Astrocyte (in vitro differentiated cells and primary cell): ENCODE results near the gene IRF9. TPM values are rescaled to one million over a fixed set of nuclear protein-coding genes. Genes with fewer than 3 reads are reported as not detected.

Experiments used
- DNase-seq: peaks from one replicate; pipeline ENCODE4 v3.0.0-alpha.2; 2010; ENCODE audit warnings: low read depth
- FAIRE-seq: peaks from 2 replicates; lab custom pipeline; 2011; peaks lifted over from hg19 to GRCh38; lab: Jason Lieb, UNC
- H2AFZ ChIP-seq: 2 replicates; pipeline ENCODE4 v1.6.0; 2012; ENCODE audit warnings: low read depth, low read length, inconsistent platforms
- H3K27ac ChIP-seq: 2 replicates; pipeline ENCODE4 v1.5.1; 2011; ENCODE audit warnings: low read depth, low read length, inconsistent platforms
- H3K27me3 ChIP-seq: 2 replicates; pipeline ENCODE4 v1.6.0; 2011; ENCODE audit warnings: low read length, inconsistent platforms; ENCODE audit not compliant: insufficient read depth
- H3K36me3 ChIP-seq: 2 replicates; pipeline ENCODE4 v1.5.1; 2011; ENCODE audit warnings: low read length, inconsistent platforms; ENCODE audit not compliant: insufficient read depth
- H3K4me1 ChIP-seq: 2 replicates; pipeline ENCODE4 v1.5.1; 2011; ENCODE audit warnings: low read length, inconsistent platforms; ENCODE audit not compliant: insufficient read depth
- H3K4me2 ChIP-seq: 2 replicates; pipeline ENCODE4 v1.6.0; 2012; ENCODE audit warnings: low read length, inconsistent platforms
- H3K4me3 ChIP-seq: 2 replicates; pipeline ENCODE4 v1.5.1; 2011; ENCODE audit warnings: low read depth, mild to moderate bottlenecking, low read length, inconsistent platforms; ENCODE audit not compliant: insufficient read depth
- H3K79me2 ChIP-seq: 2 replicates; pipeline ENCODE4 v1.6.0; 2012; ENCODE audit warnings: mild to moderate bottlenecking, low read length, inconsistent platforms; ENCODE audit not compliant: insufficient read depth
- H3K9ac ChIP-seq: 2 replicates; pipeline ENCODE4 v1.6.0; 2012; ENCODE audit warnings: mild to moderate bottlenecking, low read length, inconsistent platforms
- H3K9me3 ChIP-seq: 2 replicates; pipeline ENCODE4 v1.5.1; 2012; ENCODE audit warnings: low read depth, mild to moderate bottlenecking, low read length, inconsistent platforms; ENCODE audit not compliant: insufficient read depth
- H4K20me1 ChIP-seq: 2 replicates; pipeline ENCODE4 v1.6.0; 2012; ENCODE audit warnings: low read length, inconsistent platforms; ENCODE audit not compliant: insufficient read depth
- H3K27ac Mint-ChIP-seq: one replicate; pipeline ENCODE4 v1.8.0; 2021; ENCODE audit warnings: mild to moderate bottlenecking, mixed read lengths; ENCODE audit not compliant: unreplicated experiment
- H3K27me3 Mint-ChIP-seq: one replicate; pipeline ENCODE4 v1.8.0; 2021; ENCODE audit warnings: low read depth, mixed read lengths; ENCODE audit not compliant: unreplicated experiment
- H3K36me3 Mint-ChIP-seq: one replicate; pipeline ENCODE4 v1.8.0; 2021; ENCODE audit warnings: low read depth, mixed read lengths; ENCODE audit not compliant: unreplicated experiment
- H3K4me1 Mint-ChIP-seq: one replicate; pipeline ENCODE4 v1.8.0; 2021; ENCODE audit warnings: low read depth, mixed read lengths; ENCODE audit not compliant: unreplicated experiment
- H3K4me3 Mint-ChIP-seq: one replicate; pipeline ENCODE4 v1.8.0; 2021; ENCODE audit warnings: mild to moderate bottlenecking, moderate library complexity, mixed read lengths; ENCODE audit not compliant: unreplicated experiment
- H3K9me3 Mint-ChIP-seq: one replicate; pipeline ENCODE4 v1.8.0; 2021; ENCODE audit warnings: mild to moderate bottlenecking, mixed read lengths; ENCODE audit not compliant: unreplicated experiment
- EZH2 ChIP-seq: IDR thresholded peaks from 2 replicates; pipeline ENCODE4 v1.6.1; 2012; ENCODE audit warnings: mild to moderate bottlenecking, low read length, inconsistent platforms; ENCODE audit not compliant: insufficient read depth
- total RNA-seq: library from RNA; stranded (reverse); gene quantifications from 2 replicates; pipeline ENCODE4 v1.2.1, GENCODE V29; 2021
- TF ChIP-seq, protein P1 (sequence below): IDR thresholded peaks from 2 replicates; pipeline ENCODE4 v1.5.1; 2011; ENCODE audit warnings: low read depth, mild to moderate bottlenecking, inconsistent platforms, low read length, moderate library complexity; ENCODE audit not compliant: insufficient read depth

IRF9 gene
- total RNA-seq, 1 donor from 2014 or later: 76.0 TPM

DNA sequence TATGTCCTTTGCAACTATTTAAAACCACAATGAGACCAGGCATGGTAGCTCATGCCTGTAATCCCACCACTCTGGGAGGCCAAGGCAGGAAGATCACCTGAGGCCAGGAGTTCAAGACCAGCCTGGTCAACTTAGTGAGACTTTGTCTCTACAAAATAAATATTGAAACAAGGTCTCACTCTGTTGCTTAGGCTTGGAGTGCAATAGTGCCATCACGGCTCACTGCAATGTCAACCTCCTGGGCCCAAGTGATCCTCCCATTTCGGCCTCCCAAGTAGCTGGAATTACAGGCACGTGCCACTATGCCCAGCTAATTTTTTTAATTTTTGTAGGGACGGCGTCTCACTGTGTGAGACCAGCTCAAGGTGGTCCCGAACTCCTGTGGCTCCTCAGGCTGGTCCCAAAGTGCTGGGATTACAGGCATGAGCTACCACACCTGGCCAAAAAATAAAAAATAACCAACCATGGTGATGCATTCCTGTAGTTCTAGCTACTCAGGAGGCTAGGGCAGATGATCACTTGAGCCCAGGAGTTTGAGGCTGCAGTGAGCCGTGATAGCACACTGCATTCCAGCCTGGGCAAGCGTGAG lies 31.6 kb upstream of the IRF9 start:
- peaks cover 2% of the 10 kb centered on the region for H3K4me1 Mint-ChIP-seq
- TF ChIP-seq, protein P1, sequence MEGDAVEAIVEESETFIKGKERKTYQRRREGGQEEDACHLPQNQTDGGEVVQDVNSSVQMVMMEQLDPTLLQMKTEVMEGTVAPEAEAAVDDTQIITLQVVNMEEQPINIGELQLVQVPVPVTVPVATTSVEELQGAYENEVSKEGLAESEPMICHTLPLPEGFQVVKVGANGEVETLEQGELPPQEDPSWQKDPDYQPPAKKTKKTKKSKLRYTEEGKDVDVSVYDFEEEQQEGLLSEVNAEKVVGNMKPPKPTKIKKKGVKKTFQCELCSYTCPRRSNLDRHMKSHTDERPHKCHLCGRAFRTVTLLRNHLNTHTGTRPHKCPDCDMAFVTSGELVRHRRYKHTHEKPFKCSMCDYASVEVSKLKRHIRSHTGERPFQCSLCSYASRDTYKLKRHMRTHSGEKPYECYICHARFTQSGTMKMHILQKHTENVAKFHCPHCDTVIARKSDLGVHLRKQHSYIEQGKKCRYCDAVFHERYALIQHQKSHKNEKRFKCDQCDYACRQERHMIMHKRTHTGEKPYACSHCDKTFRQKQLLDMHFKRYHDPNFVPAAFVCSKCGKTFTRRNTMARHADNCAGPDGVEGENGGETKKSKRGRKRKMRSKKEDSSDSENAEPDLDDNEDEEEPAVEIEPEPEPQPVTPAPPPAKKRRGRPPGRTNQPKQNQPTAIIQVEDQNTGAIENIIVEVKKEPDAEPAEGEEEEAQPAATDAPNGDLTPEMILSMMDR: no peak
- TF ChIP-seq EZH2: no peak
- no peaks in the 10 kb centered on the region for H4K20me1 ChIP-seq
- H3K9ac ChIP-seq: no peak overlapping the region
- H3K4me2 ChIP-seq: no peak overlapping the region
- no peaks in the 10 kb centered on the region for H3K36me3 Mint-ChIP-seq
- H3K27ac Mint-ChIP-seq: no peak overlapping the region
- H2AFZ ChIP-seq: no peak overlapping the region
- no peaks in the 10 kb centered on the region for H3K27me3 ChIP-seq
- H3K4me3 Mint-ChIP-seq: no peak overlapping the region
- peaks cover 8% of the 10 kb centered on the region for H3K27me3 Mint-ChIP-seq
- DNase-seq: no peak
- no peaks in the 10 kb centered on the region for H3K36me3 ChIP-seq
- FAIRE-seq: no peak
- no peaks in the 10 kb centered on the region for H3K4me1 ChIP-seq
- no peak overlapping the region for H3K27ac ChIP-seq
- H3K4me3 ChIP-seq: no peak overlapping the region
- H3K9me3 ChIP-seq: no peaks in the 10 kb centered on the region
- no peaks in the 10 kb centered on the region for H3K9me3 Mint-ChIP-seq
- H3K79me2 ChIP-seq: no peaks in the 10 kb centered on the region

GRCh38 chr14:24130380-24130716 lies 30.7 kb upstream of the IRF9 start, which contains the start of gene FITM1:
Gene FITM1, plus strand, starts transcription at chr14:24130659. Its CDS starts 905 bp downstream, at chr14:24131564.
- no peaks in the 10 kb centered on the region for H3K36me3 ChIP-seq
- Mint-ChIP-seq H3K9me3 (no peaks in the 10 kb centered on the region), H3K36me3 (no peaks in the 10 kb centered on the region), H3K4me1 (peaks cover 2% of the 10 kb centered on the region), H3K4me3 (no peak within 1 kb of the TSS), H3K27ac (no peak within 1 kb of the TSS), H3K27me3 (peaks cover 8% of the 10 kb centered on the region)
- H3K27me3 ChIP-seq: no peaks in the 10 kb centered on the region
- FAIRE-seq (no peak), DNase-seq (no peak)
- H3K4me1 ChIP-seq: peaks cover 2% of the 10 kb centered on the region
- no peaks in the 10 kb centered on the region for H3K9me3 ChIP-seq
- no peaks in the 10 kb centered on the region for H4K20me1 ChIP-seq
- no peak within 1 kb of the TSS for H3K27ac ChIP-seq
- no peak for TF ChIP-seq EZH2
- TF ChIP-seq, protein P1: no peak
- H3K4me3 ChIP-seq: no peak within 1 kb of the TSS
- H3K4me2 ChIP-seq: no peak within 1 kb of the TSS
- H3K79me2 ChIP-seq: no peaks in the 10 kb centered on the region
- H3K9ac ChIP-seq: no peak within 1 kb of the TSS
- H2AFZ ChIP-seq: no peak within 1 kb of the TSS
